GM19455 (cell line): ENCODE measurements around the gene GRIA4.

Experiments
- ATAC-seq: cut with Tn5 transposase; IDR thresholded peaks from one replicate; pipeline ENCODE4 v1.9.1; 2021; ENCODE audit not compliant: unreplicated experiment

Gene GRIA4

GRCh38 chr11:105609832-105610781 lies at the start of gene GRIA4:
Gene GRIA4 (plus strand): TSS chr11:105610073. CDS start chr11:105610998, 925 bp downstream.
- ATAC-seq: no peak

GRCh38 chr11:105573091-105573490 lies 36.8 kb upstream of the GRIA4 start:
- ATAC-seq: no peak

- ATAC-seq: no peak
Observed at GRCh38 chr11:105574974-105575373, 34.9 kb upstream of the GRIA4 start.

- no peak for ATAC-seq
Observed at GRCh38 chr11:105577641-105578040, 32.2 kb upstream of the GRIA4 start.

GRCh38 chr11:105579111-105579510 lies 30.8 kb upstream of the GRIA4 start:
- ATAC-seq: no peak

- ATAC-seq: no peak
Observed at GRCh38 chr11:105582497-105582896, 27.4 kb upstream of the GRIA4 start.

- no peak for ATAC-seq
Observed at GRCh38 chr11:105588001-105588400, 21.9 kb upstream of the GRIA4 start.

- no peak for ATAC-seq
Observed at GRCh38 chr11:105589346-105589745, 20.5 kb upstream of the GRIA4 start.

- no peak for ATAC-seq
Observed at GRCh38 chr11:105592035-105592434, 17.8 kb upstream of the GRIA4 start.

- ATAC-seq: no peak
Observed at GRCh38 chr11:105598371-105598770, 11.5 kb upstream of the GRIA4 start.

- no peak for ATAC-seq
Observed at GRCh38 chr11:105603156-105603555, 6.7 kb upstream of the GRIA4 start.

- ATAC-seq: no peak
Observed at GRCh38 chr11:105609341-105609781, 512 bp upstream of the GRIA4 start.

GRCh38 chr11:105610871-105611571 lies 1.1 kb downstream of the GRIA4 start:
- ATAC-seq: no peak

- ATAC-seq: no peak
Observed at GRCh38 chr11:105611572-105612441, 1.9 kb downstream of the GRIA4 start.

GRCh38 chr11:105612771-105613170 lies 2.9 kb downstream of the GRIA4 start:
- ATAC-seq: no peak

GRCh38 chr11:105613183-105613582 lies 3.3 kb downstream of the GRIA4 start:
- ATAC-seq: no peak

- ATAC-seq: no peak
Observed at GRCh38 chr11:105618343-105618955, 8.6 kb downstream of the GRIA4 start.

- ATAC-seq: no peak
Observed at GRCh38 chr11:105619556-105619955, 9.7 kb downstream of the GRIA4 start.

GRCh38 chr11:105622016-105622415 lies 12.1 kb downstream of the GRIA4 start:
- no peak for ATAC-seq

GRCh38 chr11:105632316-105632715 lies 22.4 kb downstream of the GRIA4 start:
- ATAC-seq: no peak

GRCh38 chr11:105635466-105635865 lies 25.6 kb downstream of the GRIA4 start:
- no peak for ATAC-seq
